Endothelial cell of umbilical vein (primary cell): ENCODE measurements around the gene SPRED3. TPM values are rescaled to one million over a fixed set of nuclear protein-coding genes. Genes with fewer than 3 reads are reported as not detected.

Experiments used
- BruUV-seq: library from RNA; stranded (reverse); fragments of 400-500 nt; replicated peaks from 2 replicates; lab custom pipeline; 2021; lab: Mats Ljungman, UMichigan
- CTCF ChIA-PET: fragments of 300-600, 350-600 bp; sonication (Branson Sonifier 250); formaldehyde crosslinking; loops from one replicate; lab custom pipeline; 2021; ENCODE audit warnings: antibody characterized with exemption, inconsistent platforms; lab: Charles Lee
- POLR2A ChIA-PET: fragments of 300-600, 350-600 bp; sonication (Branson Sonifier 250); formaldehyde crosslinking; loops from one replicate; lab custom pipeline; 2021; ENCODE audit warnings: antibody characterized with exemption, inconsistent platforms; lab: Charles Lee
- DNase-seq: peaks from one replicate; pipeline ENCODE4 v3.0.0-alpha.2; 2011; ENCODE audit warnings: low read depth, low spot score
- FAIRE-seq: peaks from 2 replicates; lab custom pipeline; 2011; peaks lifted over from hg19 to GRCh38; lab: Jason Lieb, UNC
- H2AFZ ChIP-seq: 2 replicates; pipeline ENCODE4 v1.6.0; 2012; ENCODE audit warnings: low read depth, low read length, control low read depth, inconsistent platforms
- H3K27ac ChIP-seq: 2 replicates; pipeline ENCODE4 v1.5.1; 2011; ENCODE audit warnings: low read depth, mild to moderate bottlenecking, control low read depth, low read length, moderate library complexity; ENCODE audit not compliant: insufficient read depth
- H3K27me3 ChIP-seq, 2 experiments: 2 replicates each; pipeline versions ENCODE4 v1.6.0 to v1.6.1; 2011; ENCODE audit warnings: low read length in 2 of 2, mixed read lengths in 1 of 2; ENCODE audit not compliant: control insufficient read depth in 2 of 2, insufficient read depth in 2 of 2
- H3K36me3 ChIP-seq, 2 experiments: 2 replicates in 1 of 2; 3 replicates in 1 of 2; pipeline ENCODE4 v1.5.1; 2011; ENCODE audit warnings: low read length in 2 of 2, mild to moderate bottlenecking in 1 of 2, moderate library complexity in 1 of 2; ENCODE audit not compliant: control insufficient read depth in 2 of 2, insufficient read depth in 2 of 2; ENCODE audit errors: extremely low read depth in 1 of 2
- H3K4me1 ChIP-seq: 3 replicates; pipeline ENCODE4 v1.5.1; 2011; ENCODE audit warnings: mild to moderate bottlenecking, low read length; ENCODE audit not compliant: control insufficient read depth, insufficient read depth; ENCODE audit errors: extremely low read depth
- H3K4me2 ChIP-seq: 2 replicates; pipeline ENCODE4 v1.6.1; 2011; ENCODE audit warnings: low read length, control low read depth, mixed read lengths; ENCODE audit not compliant: insufficient read depth
- H3K4me3 ChIP-seq, 3 experiments: fragments of 200-600 bp in 1 of 3; sonication (generic), shearing (Covaris generic) in 1 of 3; replicated peaks in 1 of 3; 2 replicates each; pipeline ENCODE4 v1.5.1; 2011 to 2016; ENCODE audit warnings: control low read depth in 3 of 3, low read length in 3 of 3, mild to moderate bottlenecking in 2 of 3, inconsistent platforms in 1 of 3, low read depth in 1 of 3, moderate library complexity in 1 of 3; ENCODE audit not compliant: insufficient read depth in 1 of 3
- H3K79me2 ChIP-seq: 2 replicates; pipeline ENCODE4 v1.6.0; 2012; ENCODE audit warnings: low read length, inconsistent platforms; ENCODE audit not compliant: control insufficient read depth, insufficient read depth
- H3K9ac ChIP-seq: replicated peaks from 2 replicates; pipeline ENCODE3; 2011; ENCODE audit warnings: low read length, control low read depth; ENCODE audit not compliant: insufficient read depth; ENCODE audit errors: extremely low read depth
- H3K9me1 ChIP-seq: replicated peaks from 3 replicates; pipeline ENCODE4 v1.6.0; 2011; ENCODE audit warnings: mild to moderate bottlenecking, low read length; ENCODE audit not compliant: control insufficient read depth, insufficient read depth; ENCODE audit errors: extremely low read depth
- H3K9me3 ChIP-seq: replicated peaks from 2 replicates; pipeline ENCODE4 v1.5.1; 2012; ENCODE audit warnings: low read length, inconsistent platforms; ENCODE audit not compliant: control insufficient read depth, insufficient read depth
- H4K20me1 ChIP-seq: replicated peaks from 2 replicates; pipeline ENCODE3; 2011; ENCODE audit warnings: mild to moderate bottlenecking, low read length; ENCODE audit not compliant: control insufficient read depth, insufficient read depth; ENCODE audit errors: extremely low read depth
- EZH2 ChIP-seq: IDR thresholded peaks from 2 replicates; pipeline ENCODE4 v1.6.1; 2012; ENCODE audit warnings: borderline replicate concordance, low read depth, mild to moderate bottlenecking, moderate library complexity, low read length, inconsistent platforms; ENCODE audit not compliant: severe bottlenecking
- FOS ChIP-seq: IDR thresholded peaks from 2 replicates; pipeline ENCODE4 v1.6.1; 2011; ENCODE audit warnings: mild to moderate bottlenecking, low read length, moderate library complexity, borderline replicate concordance; ENCODE audit not compliant: insufficient read depth
- GATA2 ChIP-seq: IDR thresholded peaks from 2 replicates; pipeline ENCODE4 v1.7.0; 2011; ENCODE audit warnings: low read depth, mild to moderate bottlenecking, moderate library complexity, mixed read lengths, low read length; ENCODE audit not compliant: insufficient read length, insufficient read depth
- JUN ChIP-seq: IDR thresholded peaks from 2 replicates; pipeline ENCODE4 v1.6.1; 2011; ENCODE audit warnings: borderline replicate concordance, low read depth; ENCODE audit not compliant: insufficient read length, insufficient read depth
- MAX ChIP-seq: IDR thresholded peaks from 2 replicates; pipeline ENCODE4 v1.6.1; 2011; ENCODE audit not compliant: insufficient read depth, insufficient read length
- MYC ChIP-seq: IDR thresholded peaks from one replicate; pipeline ENCODE4 v1.6.1; 2011; ENCODE audit warnings: mild to moderate bottlenecking, low read depth, low read length
- POLR2A ChIP-seq: IDR thresholded peaks from 2 replicates; pipeline ENCODE4 v1.6.1; 2012; ENCODE audit warnings: low read depth, mild to moderate bottlenecking, control low read depth, low read length
- POLR2AphosphoS5 ChIP-seq: IDR thresholded peaks from 2 replicates; pipeline ENCODE4 v1.6.1; 2012; ENCODE audit warnings: low read depth, mild to moderate bottlenecking, control low read depth, low read length, moderate library complexity; ENCODE audit not compliant: insufficient read depth
- dilution Hi-C: fragments of 300-500 bp; cut with MboI; formaldehyde crosslinking; loops from one replicate; pipeline ENCODE4 v1.15.0; 2019; ENCODE audit warnings: low sequenced_read_pairs; ENCODE audit not compliant: extremely low pct_ligation_motif_present
- intact Hi-C: fragments of 100-400 bp; cut with micrococcal nuclease; formaldehyde crosslinking; loops from one replicate; pipeline ENCODE4 v1.10.0; 2022
- polyA plus RNA-seq, 4 experiments: library from polyadenylated mRNA; depleted of rRNA in 3 of 4; stranded (reverse) in 3 of 4; unstranded in 1 of 4; fragments of >200 nt; gene quantifications; 2 replicates each; pipeline versions ENCODE4 v1.2.1 to v1.2.3, GENCODE V29; 2011 to 2012; ENCODE audit warnings: missing spikeins in 1 of 4
- total RNA-seq: library from RNA; stranded (reverse); gene quantifications from 2 replicates; pipeline ENCODE4 v1.2.3, GENCODE V29; 2021
- TF ChIP-seq, protein P1 (sequence below), 2 donors: IDR thresholded peaks; 1 replicate in 1 of 2; 2 replicates in 1 of 2; pipeline ENCODE4 v1.5.1; 2011; ENCODE audit warnings: low read length in 2 of 2, mild to moderate bottlenecking in 2 of 2, moderate library complexity in 2 of 2, control low read depth in 1 of 2, inconsistent platforms in 1 of 2, low read depth in 1 of 2; ENCODE audit not compliant: insufficient read depth in 1 of 2; ENCODE audit errors: extremely low read depth in 1 of 2

SPRED3 gene
- total and polyA plus RNA-seq, 2 donors (not counting 3 experiments of a cell fraction or from before 2014, with no cell fraction given), result 5.7 to 15.7 TPM

- H3K4me1 ChIP-seq, result peaks cover 13% of the 10 kb centered on the region
- peaks cover 0 to 5% of the 10 kb centered on the region in 2 experiments for H3K36me3 ChIP-seq
- no peak overlapping the region for H2AFZ ChIP-seq
- no peaks in the 10 kb centered on the region for H4K20me1 ChIP-seq
- no peak overlapping the region for H3K4me2 ChIP-seq
- no peak overlapping the region for H3K9ac ChIP-seq
- intact Hi-C loops (no loop called here), dilution Hi-C loops (no loop called here)
- no peak overlapping the region for H3K4me3 ChIP-seq
- H3K27me3 ChIP-seq, result no peaks in the 10 kb centered on the region
- no TSS peak for BruUV-seq
- H3K9me1 ChIP-seq, result no peaks in the 10 kb centered on the region
- TF ChIP-seq GATA2 (no peak), FOS (peak; percentile 16)
- no peak overlapping the region for H3K27ac ChIP-seq
- ChIA-PET CTCF (interaction anchor here (1.6 kb wide), 1 partner anchor 10 kb away, joined by 7 read pairs; the partner anchor contains the start of gene FAM98C), POLR2A (no interaction called here)
- H3K79me2 ChIP-seq, result peaks cover 18% of the 10 kb centered on the region
- FAIRE-seq (peak; percentile 69), DNase-seq (no peak)
- no peaks in the 10 kb centered on the region for H3K9me3 ChIP-seq
Measured at GRCh38 chr19:38392707-38393308, 4.3 kb downstream of the SPRED3 start.

GRCh38 chr19:38394488-38394887 lies 6.0 kb downstream of the SPRED3 start:
- CTCF ChIA-PET, result interaction anchor here (1.6 kb wide), 1 partner anchor 8 kb away, joined by 18 read pairs; the partner anchor contains the start of gene FAM98C
- DNase-seq, result peak; percentile 13
- BruUV-seq, result no TSS peak
- no peaks in the 10 kb centered on the region for H3K27me3 ChIP-seq
- H3K4me3 ChIP-seq, result no peak overlapping the region
- FAIRE-seq, result no peak
- no peak overlapping the region for H3K9ac ChIP-seq
- POLR2A ChIA-PET, result no interaction called here
- H3K36me3 ChIP-seq, result peaks cover 0 to 5% of the 10 kb centered on the region in 2 experiments
- no peaks in the 10 kb centered on the region for H3K9me1 ChIP-seq
- peaks cover 13% of the 10 kb centered on the region for H3K4me1 ChIP-seq
- no peaks in the 10 kb centered on the region for H4K20me1 ChIP-seq
- H3K79me2 ChIP-seq, result peaks cover 14% of the 10 kb centered on the region
- TF ChIP-seq, protein P1, sequence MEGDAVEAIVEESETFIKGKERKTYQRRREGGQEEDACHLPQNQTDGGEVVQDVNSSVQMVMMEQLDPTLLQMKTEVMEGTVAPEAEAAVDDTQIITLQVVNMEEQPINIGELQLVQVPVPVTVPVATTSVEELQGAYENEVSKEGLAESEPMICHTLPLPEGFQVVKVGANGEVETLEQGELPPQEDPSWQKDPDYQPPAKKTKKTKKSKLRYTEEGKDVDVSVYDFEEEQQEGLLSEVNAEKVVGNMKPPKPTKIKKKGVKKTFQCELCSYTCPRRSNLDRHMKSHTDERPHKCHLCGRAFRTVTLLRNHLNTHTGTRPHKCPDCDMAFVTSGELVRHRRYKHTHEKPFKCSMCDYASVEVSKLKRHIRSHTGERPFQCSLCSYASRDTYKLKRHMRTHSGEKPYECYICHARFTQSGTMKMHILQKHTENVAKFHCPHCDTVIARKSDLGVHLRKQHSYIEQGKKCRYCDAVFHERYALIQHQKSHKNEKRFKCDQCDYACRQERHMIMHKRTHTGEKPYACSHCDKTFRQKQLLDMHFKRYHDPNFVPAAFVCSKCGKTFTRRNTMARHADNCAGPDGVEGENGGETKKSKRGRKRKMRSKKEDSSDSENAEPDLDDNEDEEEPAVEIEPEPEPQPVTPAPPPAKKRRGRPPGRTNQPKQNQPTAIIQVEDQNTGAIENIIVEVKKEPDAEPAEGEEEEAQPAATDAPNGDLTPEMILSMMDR (IDR thresholded peaks at IDR 0.05; ENCODE audit: extremely low read depth in 1 of 2, insufficient read depth in 1 of 2, low read depth in 1 of 2, low read length in 2 of 2), result no peak
- TF ChIP-seq GATA2 (no peak), EZH2 (no peak), MYC (no peak), POLR2A (no peak), POLR2AphosphoS5 (no peak), FOS (no peak), JUN (no peak), MAX (no peak)
- H2AFZ ChIP-seq, result no peak overlapping the region
- no peak overlapping the region for H3K27ac ChIP-seq
- H3K9me3 ChIP-seq, result no peaks in the 10 kb centered on the region
- intact Hi-C loops, result no loop called here
- H3K4me2 ChIP-seq, result no peak overlapping the region
- dilution Hi-C loops, result no loop called here
